Gastroesophageal sphincter (tissue), 3 donors: ENCODE data around the gene KCTD10.

Experiments used
- CTCF ChIP-seq, 4 experiments: fragments of 200-600 bp in 2 of 4; fragments of 450-650 bp in 2 of 4; sonication (generic) in 1 of 4; IDR thresholded peaks; one replicate each; pipeline ENCODE4 v1.5.1; 2017 to 2019; ENCODE audit warnings: antibody characterized with exemption in 4 of 4, mild to moderate bottlenecking in 2 of 4, moderate library complexity in 2 of 4
- POLR2A ChIP-seq, 2 donors: fragments of 450-650 bp; IDR thresholded peaks; one replicate each; pipeline ENCODE4 v1.6.1; 2017; ENCODE audit warnings: antibody characterized with exemption in 2 of 2, mild to moderate bottlenecking in 2 of 2, moderate library complexity in 1 of 2
- POLR2AphosphoS5 ChIP-seq: sonication (generic); formaldehyde crosslinking; IDR thresholded peaks from one replicate; pipeline ENCODE4 v1.6.1; 2017; ENCODE audit warnings: antibody characterized with exemption

GRCh38 chr12:109435428-109436187, 41.5 kb downstream of the KCTD10 start:
- TF ChIP-seq CTCF (IDR thresholded peaks at IDR 0.05) (no peak), POLR2A (IDR thresholded peaks at IDR 0.05) (no peak), POLR2AphosphoS5 (no peak)
